ENCODE results near the gene ZNF804B. TPM values are rescaled to one million over a fixed set of nuclear protein-coding genes. Genes with fewer than 3 reads are reported as not detected.

Gene ZNF804B
- polyA plus RNA-seq, 2 donors, result not detected

DNA sequence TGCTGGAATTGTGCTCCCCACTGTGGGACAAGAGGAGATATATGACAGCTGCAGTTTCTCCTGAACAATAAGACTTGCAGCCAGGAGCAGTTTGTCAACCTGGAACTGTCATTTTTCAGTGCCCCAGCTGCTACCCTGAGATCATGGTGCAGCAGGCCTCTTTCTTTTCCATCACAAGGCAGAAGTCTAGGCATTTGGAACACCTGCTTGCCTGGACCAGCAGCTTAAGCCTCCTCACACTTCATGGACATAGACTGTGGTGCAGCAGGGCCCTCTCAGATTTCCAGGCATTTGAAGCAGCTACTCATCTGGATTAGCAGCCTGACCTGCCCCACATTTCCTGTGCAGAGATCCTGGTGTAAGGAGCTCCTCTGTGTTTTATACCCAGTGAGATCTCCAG lies 486.7 kb downstream of the ZNF804B start:
- Histone ChIP-seq H3K4me3 (ENCODE audit: low read depth in 1 of 2, low read length in 2 of 2) (no peak overlapping the region), H3K9me3 (ENCODE audit: control insufficient read depth in 2 of 2, insufficient read depth in 1 of 2, low read depth in 1 of 2, low read length in 1 of 2) (peaks cover 3 to 6% of the 10 kb centered on the region in 2 donors), H3K27ac (ENCODE audit: low read depth in 2 of 2, low read length in 1 of 2) (no peak overlapping the region), H3K27me3 (ENCODE audit: control insufficient read depth in 1 of 2, insufficient read depth in 2 of 2, low read length in 2 of 2) (no peaks in the 10 kb centered on the region), H3K4me1 (ENCODE audit: control insufficient read depth in 2 of 2, insufficient read depth in 2 of 2, low read length in 1 of 2) (no peaks in the 10 kb centered on the region), H3K36me3 (ENCODE audit: control insufficient read depth in 2 of 2, insufficient read depth in 2 of 2, low read length in 1 of 2) (no peaks in the 10 kb centered on the region)

DNA sequence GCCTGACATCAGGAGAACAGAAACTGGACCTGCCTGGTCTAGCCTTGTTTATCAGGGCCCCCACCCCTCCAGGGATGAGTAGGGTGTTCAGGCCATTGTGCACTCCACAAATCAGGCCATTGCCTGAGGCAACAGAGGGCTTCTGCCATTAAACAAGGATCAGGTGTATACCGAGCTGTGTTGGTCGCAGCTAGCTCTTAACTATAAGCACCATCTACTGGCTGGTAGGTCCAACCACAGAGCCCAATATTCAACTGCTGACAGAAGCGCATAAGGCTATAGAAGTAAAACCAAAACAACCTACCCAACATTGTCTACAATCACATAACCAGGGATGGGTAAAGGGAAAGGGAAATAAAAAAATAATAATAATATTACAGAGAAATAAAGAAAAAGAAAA lies 487.7 kb downstream of the ZNF804B start:
- peaks cover 3 to 6% of the 10 kb centered on the region in 2 donors for H3K9me3 ChIP-seq (ENCODE audit: control insufficient read depth in 2 of 2, insufficient read depth in 1 of 2, low read depth in 1 of 2, low read length in 1 of 2)
- no peaks in the 10 kb centered on the region for H3K36me3 ChIP-seq (ENCODE audit: control insufficient read depth in 2 of 2, insufficient read depth in 2 of 2, low read length in 1 of 2)
- WGBS, 2 donors, result 90 to 95% methylated on average over 3 of the region's 3 CpGs
- no peak overlapping the region for H3K4me3 ChIP-seq (ENCODE audit: low read depth in 1 of 2, low read length in 2 of 2)
- H3K27ac ChIP-seq (ENCODE audit: low read depth in 2 of 2, low read length in 1 of 2), result no peak overlapping the region
- no peaks in the 10 kb centered on the region for H3K4me1 ChIP-seq (ENCODE audit: control insufficient read depth in 2 of 2, insufficient read depth in 2 of 2, low read length in 1 of 2)
- H3K27me3 ChIP-seq (ENCODE audit: control insufficient read depth in 1 of 2, insufficient read depth in 2 of 2, low read length in 2 of 2), result no peaks in the 10 kb centered on the region

DNA sequence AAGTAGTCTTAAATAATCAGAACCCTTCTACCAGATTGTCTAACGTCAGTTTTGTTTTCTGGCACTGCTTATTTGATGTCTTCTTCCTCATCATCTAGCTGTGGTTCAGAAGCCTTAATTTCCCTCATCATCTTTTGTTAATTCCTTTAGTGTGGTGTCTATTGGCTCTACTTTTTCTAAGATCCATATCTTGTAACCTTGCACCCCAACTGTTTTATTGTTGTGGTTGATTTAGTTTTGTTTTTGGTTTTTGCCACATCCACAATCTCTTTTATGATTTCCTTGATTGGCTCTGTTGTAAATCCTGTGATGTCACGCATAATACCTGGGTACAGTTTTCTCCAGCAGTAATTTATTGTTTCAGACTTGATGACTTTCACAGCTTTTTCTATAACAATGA lies 499.6 kb downstream of the ZNF804B start:
- H3K9me3 ChIP-seq (ENCODE audit: control insufficient read depth in 2 of 2, insufficient read depth in 1 of 2, low read depth in 1 of 2, low read length in 1 of 2), result peaks cover 0 to 4% of the 10 kb centered on the region in 2 donors
- 74 to 77% methylated on average over 2 of the region's 2 CpGs for WGBS, 2 donors
- H3K27ac ChIP-seq (ENCODE audit: low read depth in 2 of 2, low read length in 1 of 2), result no peak overlapping the region
- H3K4me1 ChIP-seq (ENCODE audit: control insufficient read depth in 2 of 2, insufficient read depth in 2 of 2, low read length in 1 of 2), result no peaks in the 10 kb centered on the region
- H3K27me3 ChIP-seq (ENCODE audit: control insufficient read depth in 1 of 2, insufficient read depth in 2 of 2, low read length in 2 of 2), result no peaks in the 10 kb centered on the region
- H3K36me3 ChIP-seq (ENCODE audit: control insufficient read depth in 2 of 2, insufficient read depth in 2 of 2, low read length in 1 of 2), result no peaks in the 10 kb centered on the region
- H3K4me3 ChIP-seq (ENCODE audit: low read depth in 1 of 2, low read length in 2 of 2), result no peak overlapping the region

DNA sequence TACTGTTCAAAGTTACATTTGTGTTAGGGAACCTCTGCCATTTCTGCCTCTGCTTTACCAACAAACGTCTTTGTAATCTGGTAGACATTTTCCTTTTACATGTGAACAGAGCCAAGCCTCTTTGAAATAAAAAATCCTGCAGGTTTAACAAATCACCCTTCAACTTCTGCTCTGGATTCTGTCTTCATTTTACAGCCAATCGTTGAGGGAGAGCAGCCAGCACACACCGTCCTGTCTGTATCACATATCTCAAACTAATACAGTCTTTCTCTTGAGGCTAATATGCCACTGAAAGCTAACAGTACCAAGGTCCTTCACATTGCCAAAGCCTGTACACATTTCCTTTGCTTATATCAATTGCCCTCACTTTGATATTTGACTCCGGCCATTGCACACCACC lies 504.6 kb downstream of the ZNF804B start:
- Histone ChIP-seq H3K9me3 (ENCODE audit: control insufficient read depth in 2 of 2, insufficient read depth in 1 of 2, low read depth in 1 of 2, low read length in 1 of 2) (peaks cover 0 to 4% of the 10 kb centered on the region in 2 donors), H3K27ac (ENCODE audit: low read depth in 2 of 2, low read length in 1 of 2) (no peak overlapping the region), H3K4me1 (ENCODE audit: control insufficient read depth in 2 of 2, insufficient read depth in 2 of 2, low read length in 1 of 2) (no peaks in the 10 kb centered on the region), H3K27me3 (ENCODE audit: control insufficient read depth in 1 of 2, insufficient read depth in 2 of 2, low read length in 2 of 2) (no peaks in the 10 kb centered on the region), H3K36me3 (ENCODE audit: control insufficient read depth in 2 of 2, insufficient read depth in 2 of 2, low read length in 1 of 2) (no peaks in the 10 kb centered on the region), H3K4me3 (ENCODE audit: low read depth in 1 of 2, low read length in 2 of 2) (no peak overlapping the region)
- 53 to 55% methylated on average over 4 of the region's 4 CpGs for WGBS, 2 donors

DNA sequence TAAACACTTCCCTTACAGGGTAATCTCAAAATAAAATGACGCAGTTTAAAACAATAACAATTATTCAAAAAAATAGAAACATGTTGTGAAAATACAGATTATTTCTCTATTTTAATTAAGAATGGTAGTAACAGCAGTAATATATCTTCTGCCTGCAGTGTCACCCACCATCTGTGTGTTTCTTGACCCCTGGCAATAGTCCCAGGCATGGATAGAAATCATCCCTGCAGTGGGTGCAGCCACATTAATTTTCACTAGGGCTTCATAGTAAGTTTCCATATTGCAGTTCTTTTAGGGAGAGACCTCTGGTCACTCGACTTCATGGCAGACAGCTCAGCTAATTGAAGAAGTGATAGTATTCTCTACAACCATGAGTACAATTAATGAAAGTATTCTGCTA lies 506.1 kb downstream of the ZNF804B start:
- H3K27me3 ChIP-seq (ENCODE audit: control insufficient read depth in 1 of 2, insufficient read depth in 2 of 2, low read length in 2 of 2), result no peaks in the 10 kb centered on the region
- 35 to 45% methylated on average over 2 of the region's 2 CpGs for WGBS, 2 donors
- no peaks in the 10 kb centered on the region for H3K36me3 ChIP-seq (ENCODE audit: control insufficient read depth in 2 of 2, insufficient read depth in 2 of 2, low read length in 1 of 2)
- H3K4me3 ChIP-seq (ENCODE audit: low read depth in 1 of 2, low read length in 2 of 2), result no peak overlapping the region
- no peaks in the 10 kb centered on the region for H3K9me3 ChIP-seq (ENCODE audit: control insufficient read depth in 2 of 2, insufficient read depth in 1 of 2, low read depth in 1 of 2, low read length in 1 of 2)
- H3K4me1 ChIP-seq (ENCODE audit: control insufficient read depth in 2 of 2, insufficient read depth in 2 of 2, low read length in 1 of 2), result no peaks in the 10 kb centered on the region
- H3K27ac ChIP-seq (ENCODE audit: low read depth in 2 of 2, low read length in 1 of 2), result no peak overlapping the region

DNA sequence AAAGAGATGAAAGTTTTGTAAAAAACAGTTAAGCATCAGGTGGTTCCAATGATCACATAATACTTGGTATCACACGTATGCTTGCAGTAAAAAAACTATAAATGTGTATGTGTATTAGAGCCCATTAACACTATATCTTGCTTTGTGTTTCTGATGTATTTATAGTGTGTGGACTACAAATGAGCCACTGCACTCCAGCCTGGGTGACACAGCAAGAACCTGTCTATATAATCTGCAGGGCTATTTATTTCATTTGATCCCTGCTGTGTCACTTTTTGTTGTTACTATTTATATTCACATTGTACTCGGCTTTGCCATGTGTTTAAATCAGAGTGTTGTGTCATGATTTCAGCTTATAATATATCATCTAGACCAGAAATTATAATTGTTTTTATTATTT lies 523.8 kb downstream of the ZNF804B start:
- Histone ChIP-seq H3K27me3 (ENCODE audit: control insufficient read depth in 1 of 2, insufficient read depth in 2 of 2, low read length in 2 of 2) (no peaks in the 10 kb centered on the region), H3K4me1 (ENCODE audit: control insufficient read depth in 2 of 2, insufficient read depth in 2 of 2, low read length in 1 of 2) (no peaks in the 10 kb centered on the region), H3K36me3 (ENCODE audit: control insufficient read depth in 2 of 2, insufficient read depth in 2 of 2, low read length in 1 of 2) (no peaks in the 10 kb centered on the region), H3K4me3 (ENCODE audit: low read depth in 1 of 2, low read length in 2 of 2) (no peak overlapping the region), H3K9me3 (ENCODE audit: control insufficient read depth in 2 of 2, insufficient read depth in 1 of 2, low read depth in 1 of 2, low read length in 1 of 2) (no peaks in the 10 kb centered on the region), H3K27ac (ENCODE audit: low read depth in 2 of 2, low read length in 1 of 2) (no peak overlapping the region)
- WGBS, 2 donors, result 71 to 76% methylated on average over 2 of the region's 2 CpGs

DNA sequence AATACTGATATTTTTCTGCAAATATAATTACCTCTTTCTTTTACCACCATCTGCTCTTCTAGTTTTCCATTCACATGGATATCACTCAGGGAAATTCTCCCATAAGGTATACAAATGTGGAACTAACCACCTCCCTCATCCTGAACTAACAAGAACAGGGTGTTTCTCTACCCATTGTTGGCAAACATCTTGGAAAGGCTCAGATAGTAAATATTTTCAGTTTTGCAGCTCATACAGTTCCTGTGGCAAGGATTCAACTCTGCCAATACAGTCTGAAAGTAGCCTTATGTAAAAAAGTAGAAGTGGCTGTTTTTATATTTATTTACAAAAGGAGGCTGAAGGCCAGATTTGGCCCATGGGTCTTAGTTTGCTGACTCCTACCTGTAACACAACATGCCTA lies 549.0 kb downstream of the ZNF804B start:
- no peaks in the 10 kb centered on the region for H3K36me3 ChIP-seq (ENCODE audit: control insufficient read depth in 2 of 2, insufficient read depth in 2 of 2, low read length in 1 of 2)

DNA sequence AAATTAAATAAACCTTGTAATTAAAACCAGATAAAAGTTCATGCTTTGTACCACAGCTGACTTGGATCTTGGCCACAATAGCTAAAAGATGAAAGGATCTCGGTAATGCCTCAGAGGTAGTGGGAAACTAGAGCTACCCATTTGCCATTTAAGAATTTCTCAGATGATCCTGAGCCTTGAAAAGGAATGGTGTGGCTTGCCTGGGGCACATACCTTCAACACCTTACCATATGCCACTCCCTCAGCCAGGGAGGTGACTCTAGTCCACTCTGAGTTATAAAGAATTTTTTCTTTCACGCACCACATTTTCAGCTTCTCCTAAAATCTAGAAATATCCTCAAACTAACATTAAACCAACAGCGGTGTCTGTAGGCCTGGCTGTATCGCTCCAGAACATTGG lies 552.4 kb downstream of the ZNF804B start:
- H3K27me3 ChIP-seq (ENCODE audit: control insufficient read depth in 1 of 2, insufficient read depth in 2 of 2, low read length in 2 of 2), result no peaks in the 10 kb centered on the region
- H3K36me3 ChIP-seq (ENCODE audit: control insufficient read depth in 2 of 2, insufficient read depth in 2 of 2, low read length in 1 of 2), result no peaks in the 10 kb centered on the region
- H3K27ac ChIP-seq (ENCODE audit: low read depth in 2 of 2, low read length in 1 of 2), result no peak overlapping the region
- H3K4me1 ChIP-seq (ENCODE audit: control insufficient read depth in 2 of 2, insufficient read depth in 2 of 2, low read length in 1 of 2), result no peaks in the 10 kb centered on the region
- WGBS, 2 donors, result 81 to 85% methylated on average over 4 of the region's 4 CpGs
- H3K4me3 ChIP-seq (ENCODE audit: low read depth in 1 of 2, low read length in 2 of 2), result no peak overlapping the region
- no peaks in the 10 kb centered on the region for H3K9me3 ChIP-seq (ENCODE audit: control insufficient read depth in 2 of 2, insufficient read depth in 1 of 2, low read depth in 1 of 2, low read length in 1 of 2)

More for the DNA sequence above, 549.0 kb downstream of the ZNF804B start:
- Histone ChIP-seq H3K27ac (ENCODE audit: low read depth in 2 of 2, low read length in 1 of 2) (no peak overlapping the region), H3K4me1 (ENCODE audit: control insufficient read depth in 2 of 2, insufficient read depth in 2 of 2, low read length in 1 of 2) (no peaks in the 10 kb centered on the region), H3K27me3 (ENCODE audit: control insufficient read depth in 1 of 2, insufficient read depth in 2 of 2, low read length in 2 of 2) (no peaks in the 10 kb centered on the region), H3K9me3 (ENCODE audit: control insufficient read depth in 2 of 2, insufficient read depth in 1 of 2, low read depth in 1 of 2, low read length in 1 of 2) (no peaks in the 10 kb centered on the region), H3K4me3 (ENCODE audit: low read depth in 1 of 2, low read length in 2 of 2) (no peak overlapping the region)

DNA sequence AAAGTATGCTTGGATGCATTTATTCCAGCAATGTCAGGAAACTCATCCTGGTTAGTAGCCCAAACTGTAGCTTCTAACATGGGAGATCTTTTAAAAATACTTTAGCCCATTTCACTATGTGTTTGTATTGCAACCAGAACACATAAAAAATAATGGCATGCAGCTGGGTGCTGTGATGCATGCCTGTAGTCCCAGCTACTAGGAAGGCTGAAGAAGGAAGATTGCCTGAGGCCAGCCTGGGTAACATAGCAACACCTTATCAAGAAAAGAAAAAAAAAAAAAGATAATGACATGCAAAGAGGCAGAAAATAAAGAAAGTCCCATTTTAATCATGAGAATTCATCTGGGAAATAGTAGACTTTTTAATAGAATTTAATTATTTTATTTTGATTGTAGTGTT lies 553.1 kb downstream of the ZNF804B start:
- no peaks in the 10 kb centered on the region for H3K27me3 ChIP-seq (ENCODE audit: control insufficient read depth in 1 of 2, insufficient read depth in 2 of 2, low read length in 2 of 2)
- H3K4me1 ChIP-seq (ENCODE audit: control insufficient read depth in 2 of 2, insufficient read depth in 2 of 2, low read length in 1 of 2), result no peaks in the 10 kb centered on the region
- H3K4me3 ChIP-seq (ENCODE audit: low read depth in 1 of 2, low read length in 2 of 2), result no peak overlapping the region
- no peaks in the 10 kb centered on the region for H3K9me3 ChIP-seq (ENCODE audit: control insufficient read depth in 2 of 2, insufficient read depth in 1 of 2, low read depth in 1 of 2, low read length in 1 of 2)
- H3K27ac ChIP-seq (ENCODE audit: low read depth in 2 of 2, low read length in 1 of 2), result no peak overlapping the region
- no peaks in the 10 kb centered on the region for H3K36me3 ChIP-seq (ENCODE audit: control insufficient read depth in 2 of 2, insufficient read depth in 2 of 2, low read length in 1 of 2)

DNA sequence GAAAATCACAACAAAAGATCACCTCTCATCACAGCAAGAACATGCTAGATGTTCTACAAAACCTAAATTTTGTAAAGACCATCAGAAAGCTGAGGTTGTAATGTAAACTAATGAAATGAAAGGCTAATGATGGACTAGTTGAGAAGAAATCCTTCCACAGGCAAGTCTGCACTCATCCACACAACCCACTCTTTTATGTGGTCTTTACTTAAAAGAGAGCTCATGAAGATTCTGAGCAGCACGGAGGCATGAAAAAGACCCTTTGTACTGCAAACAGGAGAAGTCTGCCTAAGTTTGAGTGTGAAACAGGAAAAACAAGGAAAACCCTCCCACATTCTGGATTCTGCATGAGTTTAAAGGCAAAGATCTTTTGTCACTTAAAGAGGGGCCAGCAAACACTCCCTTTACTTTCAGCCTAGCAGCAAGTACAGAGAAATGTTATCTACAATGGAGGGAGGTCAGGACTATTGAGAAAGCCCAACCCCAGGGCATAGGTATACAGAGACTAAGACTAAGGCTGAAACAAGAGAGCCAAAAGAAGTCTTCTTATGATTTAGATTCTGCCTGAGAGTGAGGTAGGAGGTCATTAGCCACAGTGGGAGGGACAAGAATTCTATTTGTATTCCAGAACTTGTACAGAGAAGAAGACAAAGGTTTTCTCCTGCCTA lies 557.2 kb downstream of the ZNF804B start:
- H3K4me1 ChIP-seq (ENCODE audit: control insufficient read depth in 2 of 2, insufficient read depth in 2 of 2, low read length in 1 of 2), result no peaks in the 10 kb centered on the region
- no peak overlapping the region for H3K27ac ChIP-seq (ENCODE audit: low read depth in 2 of 2, low read length in 1 of 2)
- H3K36me3 ChIP-seq (ENCODE audit: control insufficient read depth in 2 of 2, insufficient read depth in 2 of 2, low read length in 1 of 2), result no peaks in the 10 kb centered on the region
- H3K4me3 ChIP-seq (ENCODE audit: low read depth in 1 of 2, low read length in 2 of 2), result no peak overlapping the region
- no peaks in the 10 kb centered on the region for H3K9me3 ChIP-seq (ENCODE audit: control insufficient read depth in 2 of 2, insufficient read depth in 1 of 2, low read depth in 1 of 2, low read length in 1 of 2)
- WGBS, 2 donors, result 47 to 52% methylated on average over 1 of the region's 1 CpG
- no peaks in the 10 kb centered on the region for H3K27me3 ChIP-seq (ENCODE audit: control insufficient read depth in 1 of 2, insufficient read depth in 2 of 2, low read length in 2 of 2)

Measured in esophagus (tissue), 2 donors.